ENCODE results near the gene NTSR1.

The NTSR1 gene

GRCh38 chr20:62806383-62807050 is 97.9 kb downstream of the NTSR1 start:
- DNase-seq = no peak

GRCh38 chr20:62807444-62808210 is 99.0 kb downstream of the NTSR1 start:
- no peak for DNase-seq

GRCh38 chr20:62808211-62808865 is 99.7 kb downstream of the NTSR1 start:
- DNase-seq = peak; percentile 77

GRCh38 chr20:62809530-62810428 is 101.1 kb downstream of the NTSR1 start:
- DNase-seq = no peak

- DNase-seq = no peak
These were observed 102.7 kb downstream of the NTSR1 start for GRCh38 chr20:62811320-62811719.

- DNase-seq = no peak
These were observed 103.1 kb downstream of the NTSR1 start for GRCh38 chr20:62811720-62812119.

All from activated CD4-positive, alpha-beta T cell treated with anti-CD3 and anti-CD28 coated beads, Interleukin-10, Interleukin-2, amounts not matched to agents 100 ng/mL and 50 ng/mL, durations not matched to agents 16 hours and 8 hours (primary cell).